ENCODE results near the gene FAM50A.

DNA sequence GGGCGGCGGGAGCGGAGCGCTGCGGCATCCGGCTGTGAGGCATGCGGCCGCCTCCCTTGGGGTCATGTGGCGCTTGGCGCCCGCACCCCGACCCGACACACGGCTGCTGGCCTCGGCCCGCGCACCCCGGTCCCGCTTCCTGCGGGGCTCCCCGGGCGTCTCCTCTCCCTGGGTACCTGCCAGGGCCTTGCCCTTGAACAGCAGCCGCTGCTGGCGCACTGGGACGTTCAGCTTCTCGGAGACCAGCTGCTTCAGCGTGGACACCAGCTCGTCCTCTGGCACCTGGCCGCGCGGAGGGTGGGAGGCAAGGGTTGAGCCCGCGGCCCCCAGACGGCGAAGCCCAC, 42.1 kb downstream of the FAM50A start:
- TF ChIP-seq, protein P1, sequence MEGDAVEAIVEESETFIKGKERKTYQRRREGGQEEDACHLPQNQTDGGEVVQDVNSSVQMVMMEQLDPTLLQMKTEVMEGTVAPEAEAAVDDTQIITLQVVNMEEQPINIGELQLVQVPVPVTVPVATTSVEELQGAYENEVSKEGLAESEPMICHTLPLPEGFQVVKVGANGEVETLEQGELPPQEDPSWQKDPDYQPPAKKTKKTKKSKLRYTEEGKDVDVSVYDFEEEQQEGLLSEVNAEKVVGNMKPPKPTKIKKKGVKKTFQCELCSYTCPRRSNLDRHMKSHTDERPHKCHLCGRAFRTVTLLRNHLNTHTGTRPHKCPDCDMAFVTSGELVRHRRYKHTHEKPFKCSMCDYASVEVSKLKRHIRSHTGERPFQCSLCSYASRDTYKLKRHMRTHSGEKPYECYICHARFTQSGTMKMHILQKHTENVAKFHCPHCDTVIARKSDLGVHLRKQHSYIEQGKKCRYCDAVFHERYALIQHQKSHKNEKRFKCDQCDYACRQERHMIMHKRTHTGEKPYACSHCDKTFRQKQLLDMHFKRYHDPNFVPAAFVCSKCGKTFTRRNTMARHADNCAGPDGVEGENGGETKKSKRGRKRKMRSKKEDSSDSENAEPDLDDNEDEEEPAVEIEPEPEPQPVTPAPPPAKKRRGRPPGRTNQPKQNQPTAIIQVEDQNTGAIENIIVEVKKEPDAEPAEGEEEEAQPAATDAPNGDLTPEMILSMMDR (conservative IDR thresholded peaks at IDR 0.05; ENCODE audit: low read length): no peak
- no peak for TF ChIP-seq EZH2phosphoT487 (IDR thresholded peaks at IDR 0.05; ENCODE audit: borderline replicate concordance, low read depth, low read length)
